ENCODE measurements around the gene PTGES3L. TPM values are rescaled to one million over a fixed set of nuclear protein-coding genes. Genes with fewer than 3 reads are reported as not detected.

PTGES3L gene
- polyA plus RNA-seq, 1 of the 3 experiments (the other 2 are of a cell fraction), result 1.4 TPM

DNA sequence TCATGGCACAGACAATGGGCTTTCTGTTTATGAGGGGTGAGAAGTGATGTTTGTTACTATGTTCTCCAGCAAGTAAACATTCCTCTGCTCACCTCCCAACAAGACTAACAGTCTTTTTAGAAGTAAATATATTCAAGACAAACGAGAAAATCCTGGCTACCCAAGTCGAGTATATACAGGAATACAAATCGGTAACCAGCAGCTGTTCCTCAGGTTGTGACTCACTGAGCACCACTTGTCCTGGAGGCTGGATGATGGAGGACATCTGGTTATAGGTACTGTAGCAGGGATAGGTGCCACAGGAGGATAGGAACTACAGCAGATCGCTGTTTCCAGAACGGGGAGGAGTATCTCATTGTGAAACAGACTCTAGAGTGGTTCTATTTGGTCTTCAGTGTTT, 13.0 kb upstream of the PTGES3L start:
- Histone ChIP-seq H3K4me3 (ENCODE audit: low read depth in 2 of 2, low read length in 1 of 2) (no peak overlapping the region), H3K9me3 (no peaks in the 10 kb centered on the region), H3K27ac (ENCODE audit: low read depth in 2 of 2, low read length in 1 of 2) (no peak overlapping the region), H4K20me1 (ENCODE audit: insufficient read depth) (no peaks in the 10 kb centered on the region), H2AFZ (ENCODE audit: low read depth) (no peak overlapping the region), H3K9me2 (no peaks in the 10 kb centered on the region), H3K4me1 (ENCODE audit: control insufficient read depth in 1 of 2, insufficient read depth in 2 of 2, low read depth in 1 of 2, low read length in 1 of 2) (peaks cover 4 to 11% of the 10 kb centered on the region in 2 experiments; a peak in 2 of 4 replicates), H3K9ac (no peak overlapping the region), H3K4me2 (no peak overlapping the region), H3K36me3 (replicated peaks in 1 of 2; ENCODE audit: control insufficient read depth in 1 of 2, insufficient read depth in 2 of 2, low read length in 1 of 2) (peaks cover 45 to 51% of the 10 kb centered on the region in 2 experiments), H3K79me2 (ENCODE audit: insufficient read depth) (no peaks in the 10 kb centered on the region; the same call in 1 of the 2 replicates), H3K27me3 (ENCODE audit: insufficient read depth) (no peaks in the 10 kb centered on the region), H3F3A (replicated peaks; ENCODE audit: insufficient read depth) (peaks cover 31% of the 10 kb centered on the region)
- ChIA-PET POLR2A (no interaction called here), CTCF (no interaction called here)
- DNase-seq, result no peak
- TF ChIP-seq RXRA (IDR thresholded peaks at IDR 0.05; ENCODE audit: borderline replicate concordance, low read depth) (no peak), FOSL2 (IDR thresholded peaks at IDR 0.05; ENCODE audit: borderline replicate concordance, low read depth) (no peak), RCOR1 (IDR thresholded peaks at IDR 0.05; ENCODE audit: low read length) (no peak), YY1 (IDR thresholded peaks at IDR 0.05; ENCODE audit: low read depth) (no peak), JUND (IDR thresholded peaks at IDR 0.05) (no peak), FOXM1 (IDR thresholded peaks at IDR 0.05; ENCODE audit: low read depth) (no peak), EP300 (IDR thresholded peaks at IDR 0.05; ENCODE audit: borderline replicate concordance in 1 of 2, low read depth in 1 of 2, low read length in 1 of 2) (no peak), GATA2 (CRISPR knock-in tag; IDR thresholded peaks at IDR 0.05) (no peak), MXI1 (IDR thresholded peaks at IDR 0.05; ENCODE audit: low read depth, low read length) (no peak), TEAD4 (IDR thresholded peaks at IDR 0.05; ENCODE audit: borderline replicate concordance, insufficient read depth) (no peak), TAF1 (IDR thresholded peaks at IDR 0.05; ENCODE audit: borderline replicate concordance, low read depth, low read length) (no peak)
- TF ChIP-seq, protein P1, sequence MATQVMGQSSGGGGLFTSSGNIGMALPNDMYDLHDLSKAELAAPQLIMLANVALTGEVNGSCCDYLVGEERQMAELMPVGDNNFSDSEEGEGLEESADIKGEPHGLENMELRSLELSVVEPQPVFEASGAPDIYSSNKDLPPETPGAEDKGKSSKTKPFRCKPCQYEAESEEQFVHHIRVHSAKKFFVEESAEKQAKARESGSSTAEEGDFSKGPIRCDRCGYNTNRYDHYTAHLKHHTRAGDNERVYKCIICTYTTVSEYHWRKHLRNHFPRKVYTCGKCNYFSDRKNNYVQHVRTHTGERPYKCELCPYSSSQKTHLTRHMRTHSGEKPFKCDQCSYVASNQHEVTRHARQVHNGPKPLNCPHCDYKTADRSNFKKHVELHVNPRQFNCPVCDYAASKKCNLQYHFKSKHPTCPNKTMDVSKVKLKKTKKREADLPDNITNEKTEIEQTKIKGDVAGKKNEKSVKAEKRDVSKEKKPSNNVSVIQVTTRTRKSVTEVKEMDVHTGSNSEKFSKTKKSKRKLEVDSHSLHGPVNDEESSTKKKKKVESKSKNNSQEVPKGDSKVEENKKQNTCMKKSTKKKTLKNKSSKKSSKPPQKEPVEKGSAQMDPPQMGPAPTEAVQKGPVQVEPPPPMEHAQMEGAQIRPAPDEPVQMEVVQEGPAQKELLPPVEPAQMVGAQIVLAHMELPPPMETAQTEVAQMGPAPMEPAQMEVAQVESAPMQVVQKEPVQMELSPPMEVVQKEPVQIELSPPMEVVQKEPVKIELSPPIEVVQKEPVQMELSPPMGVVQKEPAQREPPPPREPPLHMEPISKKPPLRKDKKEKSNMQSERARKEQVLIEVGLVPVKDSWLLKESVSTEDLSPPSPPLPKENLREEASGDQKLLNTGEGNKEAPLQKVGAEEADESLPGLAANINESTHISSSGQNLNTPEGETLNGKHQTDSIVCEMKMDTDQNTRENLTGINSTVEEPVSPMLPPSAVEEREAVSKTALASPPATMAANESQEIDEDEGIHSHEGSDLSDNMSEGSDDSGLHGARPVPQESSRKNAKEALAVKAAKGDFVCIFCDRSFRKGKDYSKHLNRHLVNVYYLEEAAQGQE (IDR thresholded peaks at IDR 0.05; ENCODE audit: low read depth, low read length), result no peak
- TF ChIP-seq, protein P2, sequence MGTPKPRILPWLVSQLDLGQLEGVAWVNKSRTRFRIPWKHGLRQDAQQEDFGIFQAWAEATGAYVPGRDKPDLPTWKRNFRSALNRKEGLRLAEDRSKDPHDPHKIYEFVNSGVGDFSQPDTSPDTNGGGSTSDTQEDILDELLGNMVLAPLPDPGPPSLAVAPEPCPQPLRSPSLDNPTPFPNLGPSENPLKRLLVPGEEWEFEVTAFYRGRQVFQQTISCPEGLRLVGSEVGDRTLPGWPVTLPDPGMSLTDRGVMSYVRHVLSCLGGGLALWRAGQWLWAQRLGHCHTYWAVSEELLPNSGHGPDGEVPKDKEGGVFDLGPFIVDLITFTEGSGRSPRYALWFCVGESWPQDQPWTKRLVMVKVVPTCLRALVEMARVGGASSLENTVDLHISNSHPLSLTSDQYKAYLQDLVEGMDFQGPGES (IDR thresholded peaks at IDR 0.05; ENCODE audit: low read depth, low read length), result no peak
- TF ChIP-seq, protein P3, sequence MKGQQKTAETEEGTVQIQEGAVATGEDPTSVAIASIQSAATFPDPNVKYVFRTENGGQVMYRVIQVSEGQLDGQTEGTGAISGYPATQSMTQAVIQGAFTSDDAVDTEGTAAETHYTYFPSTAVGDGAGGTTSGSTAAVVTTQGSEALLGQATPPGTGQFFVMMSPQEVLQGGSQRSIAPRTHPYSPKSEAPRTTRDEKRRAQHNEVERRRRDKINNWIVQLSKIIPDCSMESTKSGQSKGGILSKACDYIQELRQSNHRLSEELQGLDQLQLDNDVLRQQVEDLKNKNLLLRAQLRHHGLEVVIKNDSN (IDR thresholded peaks at IDR 0.05; ENCODE audit: borderline replicate concordance, low read depth), result no peak
- TF ChIP-seq, protein P4, sequence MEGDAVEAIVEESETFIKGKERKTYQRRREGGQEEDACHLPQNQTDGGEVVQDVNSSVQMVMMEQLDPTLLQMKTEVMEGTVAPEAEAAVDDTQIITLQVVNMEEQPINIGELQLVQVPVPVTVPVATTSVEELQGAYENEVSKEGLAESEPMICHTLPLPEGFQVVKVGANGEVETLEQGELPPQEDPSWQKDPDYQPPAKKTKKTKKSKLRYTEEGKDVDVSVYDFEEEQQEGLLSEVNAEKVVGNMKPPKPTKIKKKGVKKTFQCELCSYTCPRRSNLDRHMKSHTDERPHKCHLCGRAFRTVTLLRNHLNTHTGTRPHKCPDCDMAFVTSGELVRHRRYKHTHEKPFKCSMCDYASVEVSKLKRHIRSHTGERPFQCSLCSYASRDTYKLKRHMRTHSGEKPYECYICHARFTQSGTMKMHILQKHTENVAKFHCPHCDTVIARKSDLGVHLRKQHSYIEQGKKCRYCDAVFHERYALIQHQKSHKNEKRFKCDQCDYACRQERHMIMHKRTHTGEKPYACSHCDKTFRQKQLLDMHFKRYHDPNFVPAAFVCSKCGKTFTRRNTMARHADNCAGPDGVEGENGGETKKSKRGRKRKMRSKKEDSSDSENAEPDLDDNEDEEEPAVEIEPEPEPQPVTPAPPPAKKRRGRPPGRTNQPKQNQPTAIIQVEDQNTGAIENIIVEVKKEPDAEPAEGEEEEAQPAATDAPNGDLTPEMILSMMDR (IDR thresholded peaks at IDR 0.05), result no peak
- WGBS (ENCODE audit: low lambda C conversion rate), result 79% methylated on average over 5 of the region's 5 CpGs
